Loucy (cell line): ENCODE measurements around the gene PPP1R12B.

Experiments used
- EZH2phosphoT487 ChIP-seq: fragments of 200-600 bp; IDR thresholded peaks from 2 replicates; pipeline ENCODE4 v1.6.1; 2018; ENCODE audit warnings: antibody characterized with exemption, mild to moderate bottlenecking, moderate library complexity, borderline replicate concordance
- TF ChIP-seq, protein P1 (sequence below): fragments of 200-600 bp; sonication (generic); conservative IDR thresholded peaks from 2 replicates; pipeline ENCODE4 v1.5.1; 2014; ENCODE audit warnings: mild to moderate bottlenecking, antibody characterized with exemption, low read length

DNA sequence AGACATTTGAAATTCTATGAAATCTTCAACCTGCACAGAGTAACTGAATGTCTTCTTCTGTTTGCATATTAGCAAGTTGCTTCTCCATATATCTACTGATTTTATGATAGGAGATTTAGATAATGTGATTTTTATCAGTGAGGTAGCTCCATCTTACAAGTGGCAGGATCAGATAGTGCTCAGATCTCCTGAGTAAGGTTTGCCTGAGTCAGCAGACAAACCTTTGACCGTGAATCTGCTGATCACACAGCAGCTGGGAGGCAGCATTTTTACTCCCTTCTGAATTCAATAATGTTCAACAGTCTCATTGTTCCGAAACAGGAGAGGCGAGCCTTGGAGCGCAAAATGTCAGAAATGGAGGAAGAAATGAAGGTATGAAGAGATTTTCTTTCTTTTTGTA lies 220.3 kb downstream of the PPP1R12B start:
- TF ChIP-seq, protein P1, sequence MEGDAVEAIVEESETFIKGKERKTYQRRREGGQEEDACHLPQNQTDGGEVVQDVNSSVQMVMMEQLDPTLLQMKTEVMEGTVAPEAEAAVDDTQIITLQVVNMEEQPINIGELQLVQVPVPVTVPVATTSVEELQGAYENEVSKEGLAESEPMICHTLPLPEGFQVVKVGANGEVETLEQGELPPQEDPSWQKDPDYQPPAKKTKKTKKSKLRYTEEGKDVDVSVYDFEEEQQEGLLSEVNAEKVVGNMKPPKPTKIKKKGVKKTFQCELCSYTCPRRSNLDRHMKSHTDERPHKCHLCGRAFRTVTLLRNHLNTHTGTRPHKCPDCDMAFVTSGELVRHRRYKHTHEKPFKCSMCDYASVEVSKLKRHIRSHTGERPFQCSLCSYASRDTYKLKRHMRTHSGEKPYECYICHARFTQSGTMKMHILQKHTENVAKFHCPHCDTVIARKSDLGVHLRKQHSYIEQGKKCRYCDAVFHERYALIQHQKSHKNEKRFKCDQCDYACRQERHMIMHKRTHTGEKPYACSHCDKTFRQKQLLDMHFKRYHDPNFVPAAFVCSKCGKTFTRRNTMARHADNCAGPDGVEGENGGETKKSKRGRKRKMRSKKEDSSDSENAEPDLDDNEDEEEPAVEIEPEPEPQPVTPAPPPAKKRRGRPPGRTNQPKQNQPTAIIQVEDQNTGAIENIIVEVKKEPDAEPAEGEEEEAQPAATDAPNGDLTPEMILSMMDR, result no peak
- TF ChIP-seq EZH2phosphoT487, result no peak
